ENCODE data around the gene DNAJC3.

GRCh38 chr13:95722241-95722640, 45.3 kb downstream of the DNAJC3 start:
- TF ChIP-seq CREB1 (IDR thresholded peaks at IDR 0.05) (no peak), TEAD4 (IDR thresholded peaks at IDR 0.05; ENCODE audit: low read depth, low read length) (no peak), CTCF (IDR thresholded peaks at IDR 0.05; ENCODE audit: control extremely low read depth in 1 of 3, insufficient read depth in 1 of 3, low read depth in 1 of 3, low read length in 3 of 3) (no peak), RNF2 (IDR thresholded peaks at IDR 0.05; ENCODE audit: borderline replicate concordance, low read depth, low read length, missing control alignments, poor library complexity, severe bottlenecking) (no peak), SP1 (IDR thresholded peaks at IDR 0.05; ENCODE audit: low read depth, low read length) (no peak), MAFK (IDR thresholded peaks at IDR 0.05; ENCODE audit: low read depth, low read length) (no peak)
